Fibroblast of pulmonary artery (primary cell): Measurements from ENCODE around the gene UBE2J2.

ENCODE experiments used
- DNase-seq: peaks from one replicate; pipeline ENCODE4 v3.0.0-alpha.2; 2010; ENCODE audit warnings: low read depth
- H3K4me3 ChIP-seq: replicated peaks from 2 replicates; pipeline ENCODE4 v1.5.1; 2011; ENCODE audit warnings: low read depth, mild to moderate bottlenecking, control low read depth, low read length, moderate library complexity
- CTCF ChIP-seq: IDR thresholded peaks from 2 replicates; pipeline ENCODE4 v1.5.1; 2011; ENCODE audit warnings: mild to moderate bottlenecking, control low read depth, low read length, inconsistent platforms; ENCODE audit errors: missing control alignments

UBE2J2 gene

GRCh38 chr1:1259951-1260600 lies 13.6 kb downstream of the UBE2J2 start:
- H3K4me3 ChIP-seq = no peak overlapping the region
- DNase-seq = no peak
- no peak for TF ChIP-seq CTCF

- no peak for TF ChIP-seq CTCF
- no peak for DNase-seq
- no peak overlapping the region for H3K4me3 ChIP-seq
These were observed 14.1 kb downstream of the UBE2J2 start for GRCh38 chr1:1259540-1259939.

GRCh38 chr1:1259119-1259488 lies 14.6 kb downstream of the UBE2J2 start:
- DNase-seq = no peak
- no peak overlapping the region for H3K4me3 ChIP-seq
- TF ChIP-seq CTCF = no peak

GRCh38 chr1:1256956-1257871 lies 16.4 kb downstream of the UBE2J2 start:
- no peak overlapping the region for H3K4me3 ChIP-seq
- TF ChIP-seq CTCF = no peak
- DNase-seq = no peak

GRCh38 chr1:1255611-1256010 lies 18.0 kb downstream of the UBE2J2 start:
- no peak for DNase-seq
- no peak overlapping the region for H3K4me3 ChIP-seq
- TF ChIP-seq CTCF = no peak

- no peak for DNase-seq
- no peak for TF ChIP-seq CTCF
- H3K4me3 ChIP-seq = no peak overlapping the region
These were observed 18.6 kb downstream of the UBE2J2 start for GRCh38 chr1:1255078-1255477.
